ENCODE data around the gene GFM1.

Gene GFM1

GRCh38 chr3:158702815-158703481 is 58.6 kb downstream of the GFM1 start:
- H3K4me3 ChIP-seq (ENCODE audit: control insufficient read depth, low read depth, low read length), result no peak overlapping the region
- no peak for DNase-seq (ENCODE audit: low read depth)
- no peak for TF ChIP-seq CTCF (IDR thresholded peaks at IDR 0.05; ENCODE audit: control insufficient read depth, insufficient read depth, low read depth, low read length, missing control alignments)

GRCh38 chr3:158703566-158703965 is 59.2 kb downstream of the GFM1 start:
- no peak overlapping the region for H3K4me3 ChIP-seq (ENCODE audit: control insufficient read depth, low read depth, low read length)
- TF ChIP-seq CTCF (IDR thresholded peaks at IDR 0.05; ENCODE audit: control insufficient read depth, insufficient read depth, low read depth, low read length, missing control alignments), result no peak
- no peak for DNase-seq (ENCODE audit: low read depth)

GRCh38 chr3:158709666-158710083 is 65.3 kb downstream of the GFM1 start:
- H3K4me3 ChIP-seq (ENCODE audit: control insufficient read depth, low read depth, low read length), result no peak overlapping the region
- TF ChIP-seq CTCF (IDR thresholded peaks at IDR 0.05; ENCODE audit: control insufficient read depth, insufficient read depth, low read depth, low read length, missing control alignments), result no peak
- peak; percentile 99 for DNase-seq (ENCODE audit: low read depth)

GRCh38 chr3:158710601-158711000 is 66.3 kb downstream of the GFM1 start:
- H3K4me3 ChIP-seq (ENCODE audit: control insufficient read depth, low read depth, low read length), result no peak overlapping the region
- no peak for TF ChIP-seq CTCF (IDR thresholded peaks at IDR 0.05; ENCODE audit: control insufficient read depth, insufficient read depth, low read depth, low read length, missing control alignments)
- no peak for DNase-seq (ENCODE audit: low read depth)

GRCh38 chr3:158711886-158712285 is 67.6 kb downstream of the GFM1 start:
- DNase-seq (ENCODE audit: low read depth), result no peak
- H3K4me3 ChIP-seq (ENCODE audit: control insufficient read depth, low read depth, low read length), result no peak overlapping the region
- no peak for TF ChIP-seq CTCF (IDR thresholded peaks at IDR 0.05; ENCODE audit: control insufficient read depth, insufficient read depth, low read depth, low read length, missing control alignments)

GRCh38 chr3:158712443-158712842 is 68.1 kb downstream of the GFM1 start:
- DNase-seq (ENCODE audit: low read depth), result no peak
- TF ChIP-seq CTCF (IDR thresholded peaks at IDR 0.05; ENCODE audit: control insufficient read depth, insufficient read depth, low read depth, low read length, missing control alignments), result no peak
- H3K4me3 ChIP-seq (ENCODE audit: control insufficient read depth, low read depth, low read length), result no peak overlapping the region
